GM06990 (cell line): Measurements from ENCODE around the gene JAZF1.

Experiments used
- DNase-seq: peaks from one replicate; pipeline ENCODE4 v3.0.0-alpha.2; 2011; ENCODE audit not compliant: insufficient read length; ENCODE audit errors: extremely low read depth
- H3K27me3 ChIP-seq: replicated peaks from 2 replicates; pipeline ENCODE4 v1.6.0; 2011; ENCODE audit warnings: low read length; ENCODE audit not compliant: control insufficient read depth, insufficient read depth
- H3K36me3 ChIP-seq: 2 replicates; pipeline ENCODE4 v1.5.1; 2011; ENCODE audit warnings: low read length; ENCODE audit not compliant: control insufficient read depth, insufficient read depth
- H3K4me3 ChIP-seq: replicated peaks from 2 replicates; pipeline ENCODE4 v1.5.1; 2011; ENCODE audit warnings: low read depth, mild to moderate bottlenecking, control low read depth, low read length
- CTCF ChIP-seq: IDR thresholded peaks from 2 replicates; pipeline ENCODE4 v1.5.1; 2011; ENCODE audit warnings: low read length, control low read depth, mild to moderate bottlenecking, inconsistent platforms; ENCODE audit not compliant: insufficient read depth, poor library complexity, severe bottlenecking

JAZF1 gene

GRCh38 chr7:28208506-28208905 lies 27.9 kb upstream of the JAZF1 start:
- no peak overlapping the region for H3K4me3 ChIP-seq
- no peak for TF ChIP-seq CTCF
- H3K36me3 ChIP-seq: no peaks in the 10 kb centered on the region
- H3K27me3 ChIP-seq: no peaks in the 10 kb centered on the region
- no peak for DNase-seq

GRCh38 chr7:28207486-28208158 lies 27.0 kb upstream of the JAZF1 start:
- Histone ChIP-seq H3K36me3 (no peaks in the 10 kb centered on the region), H3K4me3 (no peak overlapping the region), H3K27me3 (no peaks in the 10 kb centered on the region)
- peak; percentile 52 for DNase-seq
- TF ChIP-seq CTCF: no peak

- no peaks in the 10 kb centered on the region for H3K36me3 ChIP-seq
- no peak overlapping the region for H3K4me3 ChIP-seq
- no peak for TF ChIP-seq CTCF
- no peak for DNase-seq
- no peaks in the 10 kb centered on the region; the same call in 1 of the 2 replicates for H3K27me3 ChIP-seq
Measured at GRCh38 chr7:28205506-28205905, 24.9 kb upstream of the JAZF1 start.

- DNase-seq: no peak
- Histone ChIP-seq H3K27me3 (no peaks in the 10 kb centered on the region; the same call in 1 of the 2 replicates), H3K4me3 (no peak overlapping the region), H3K36me3 (no peaks in the 10 kb centered on the region)
- no peak for TF ChIP-seq CTCF
Measured at GRCh38 chr7:28203508-28204240, 23.1 kb upstream of the JAZF1 start.

GRCh38 chr7:28202222-28202621 lies 21.6 kb upstream of the JAZF1 start:
- no peak for TF ChIP-seq CTCF
- H3K36me3 ChIP-seq: no peaks in the 10 kb centered on the region
- no peak overlapping the region for H3K4me3 ChIP-seq
- no peak for DNase-seq
- H3K27me3 ChIP-seq: no peaks in the 10 kb centered on the region; the same call in 1 of the 2 replicates
